K562 (cell line): ENCODE results near the gene DPP9. TPM values are rescaled to one million over a fixed set of nuclear protein-coding genes. Genes with fewer than 3 reads are reported as not detected.
A peak's percentile ranks its signal among the peaks of the same experiment; 100 is the strongest.

Source experiments
- ADNP ChIP-seq: fragments of 200-800 bp; sonication (Bioruptor generic); IDR thresholded peaks from 2 replicates; pipeline ENCODE4 v1.6.1; 2016; ENCODE audit warnings: missing genetic modification characterization, missing compliant biosample characterization
- BCLAF1 ChIP-seq, 2 experiments: fragments of 450-650 bp in 1 of 2; IDR thresholded peaks; 2 replicates each; pipeline ENCODE4 v1.6.1; 2011 to 2017; ENCODE audit warnings: low read depth in 2 of 2, antibody characterized with exemption in 1 of 2, borderline replicate concordance in 1 of 2, low read length in 1 of 2, mild to moderate bottlenecking in 1 of 2, mixed read lengths in 1 of 2; ENCODE audit not compliant: control insufficient read depth in 1 of 2
- ERF ChIP-seq: fragments of 450-650 bp; formaldehyde crosslinking; IDR thresholded peaks from 2 replicates; pipeline ENCODE4 v1.4.0; 2020; ENCODE audit warnings: mild to moderate bottlenecking, mixed read lengths
- MCM3 ChIP-seq: fragments of 450-650 bp; IDR thresholded peaks from 2 replicates; pipeline ENCODE4 v1.6.1; 2016
- MLLT1 ChIP-seq, 2 experiments: fragments of 450-650 bp; IDR thresholded peaks; 2 replicates each; pipeline ENCODE4 v1.6.1; 2016
- PTTG1 ChIP-seq: fragments of 450-650 bp; IDR thresholded peaks from 2 replicates; pipeline ENCODE4 v1.6.1; 2016; ENCODE audit warnings: low read depth, mild to moderate bottlenecking, missing genetic modification characterization, missing compliant biosample characterization
- SMAD2 ChIP-seq: fragments of 150-350 bp; IDR thresholded peaks from 2 replicates; pipeline ENCODE4 v1.6.1; 2014; ENCODE audit warnings: low read depth, mild to moderate bottlenecking, low read length
- ZKSCAN1 ChIP-seq: fragments of 150-350 bp; IDR thresholded peaks from 2 replicates; pipeline ENCODE4 v1.6.1; 2016; ENCODE audit warnings: low read depth, low read length
- ZNF12 ChIP-seq: sonication (generic); formaldehyde crosslinking; IDR thresholded peaks from 2 replicates; pipeline ENCODE4 v1.4.0; 2020; ENCODE audit warnings: mild to moderate bottlenecking, missing genetic modification reagents
- ZNF197 ChIP-seq: fragments of 200-800 bp; sonication (Bioruptor generic); IDR thresholded peaks from 2 replicates; pipeline ENCODE4 v1.6.1; 2016; ENCODE audit warnings: low read depth, missing genetic modification characterization, missing compliant biosample characterization
- ZNF324 ChIP-seq: fragments of 250-450 bp; sonication (Bioruptor Pico); IDR thresholded peaks from 2 replicates; pipeline ENCODE4 v1.4.0; 2020; ENCODE audit warnings: mild to moderate bottlenecking
- ZNF830 ChIP-seq: fragments of 250-450 bp; sonication (Bioruptor Pico); IDR thresholded peaks from 2 replicates; pipeline ENCODE4 v1.5.0; 2021; ENCODE audit warnings: mild to moderate bottlenecking
- polyA plus RNA-seq, 8 experiments: library from polyadenylated mRNA; depleted of rRNA in 4 of 8; stranded (reverse) in 5 of 8; unstranded in 3 of 8; fragments of >200 nt; fragmentation: Nextera tagmentation in 2 of 8; fragmentation: Illumina TruSeq in 1 of 8; extraction: Ambion mirVana in 2 of 8; extraction: Trizol in 1 of 8; gene quantifications; 2 replicates each; pipeline versions ENCODE4 v1.2.1 to v1.2.3, GENCODE V29; 2011 to 2014; ENCODE audit warnings: inconsistent platforms in 1 of 8, missing spikeins in 1 of 8
- total RNA-seq, 7 experiments: library from RNA; depleted of rRNA in 6 of 7; stranded (reverse); fragments of >200 nt in 6 of 7; fragmentation: Illumina TruSeq in 2 of 7; extraction: Trizol in 2 of 7; gene quantifications; 2 replicates each; pipeline versions ENCODE4 v1.2.1 to v1.2.3, GENCODE V29; 2011 to 2021; ENCODE audit warnings: low replicate concordance in 1 of 7
- TF ChIP-seq, protein P1 (sequence below): fragments of 250-450 bp; sonication (Bioruptor Pico); IDR thresholded peaks from 2 replicates; pipeline ENCODE4 v1.5.0; 2020; ENCODE audit warnings: mild to moderate bottlenecking
- TF ChIP-seq, protein P2 (sequence below), 2 experiments: fragments of 450-650 bp; IDR thresholded peaks; 2 replicates each; pipeline ENCODE4 v1.6.1; 2018; ENCODE audit warnings: mild to moderate bottlenecking in 2 of 2, low read depth in 1 of 2; ENCODE audit not compliant: partially characterized antibody in 2 of 2

The DPP9 gene
- total and polyA plus RNA-seq, 9 of the 15 experiments (the other 6 are each of a cell fraction or from before 2014, with no cell fraction given) = 0.90 to 66.7 (median 24.5) TPM

DNA sequence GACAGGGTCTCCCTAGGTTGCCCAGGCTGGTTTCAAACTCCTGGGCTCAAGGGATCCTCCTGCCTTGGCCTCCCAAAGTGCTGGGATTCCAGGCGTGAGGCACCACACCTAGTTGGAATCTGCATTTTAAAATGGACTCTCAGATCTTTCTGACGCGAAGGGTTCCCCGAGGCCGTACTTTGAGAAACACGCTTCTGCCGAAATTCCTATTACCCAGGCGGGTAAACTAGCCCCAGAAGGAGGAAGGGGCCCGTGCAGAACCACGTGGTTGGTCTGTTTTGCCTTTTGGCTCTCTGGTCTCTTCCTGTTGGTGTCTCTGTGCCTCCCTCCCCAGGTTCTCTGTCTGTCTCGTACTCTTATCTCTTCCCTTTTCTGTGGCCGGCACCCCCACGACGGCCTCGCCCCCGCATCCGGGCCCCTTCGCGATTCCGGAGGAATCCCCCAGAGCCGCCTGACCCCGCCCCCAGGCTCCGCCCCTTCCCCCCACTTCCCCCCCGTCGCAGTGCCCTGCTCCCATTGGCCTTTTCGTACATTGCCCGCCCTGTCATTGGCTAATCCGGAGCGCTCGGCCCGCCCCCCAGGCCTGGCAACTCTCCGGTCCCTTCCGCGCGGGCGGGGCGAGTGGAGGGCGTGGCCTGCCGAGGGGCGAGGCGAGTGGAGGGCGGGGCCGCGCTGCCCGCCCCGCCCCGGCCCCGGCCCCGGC, 84.7 kb downstream of the DPP9 start, which contains the start of gene TNFAIP8L1 (continued):
- TF ChIP-seq, protein P1, sequence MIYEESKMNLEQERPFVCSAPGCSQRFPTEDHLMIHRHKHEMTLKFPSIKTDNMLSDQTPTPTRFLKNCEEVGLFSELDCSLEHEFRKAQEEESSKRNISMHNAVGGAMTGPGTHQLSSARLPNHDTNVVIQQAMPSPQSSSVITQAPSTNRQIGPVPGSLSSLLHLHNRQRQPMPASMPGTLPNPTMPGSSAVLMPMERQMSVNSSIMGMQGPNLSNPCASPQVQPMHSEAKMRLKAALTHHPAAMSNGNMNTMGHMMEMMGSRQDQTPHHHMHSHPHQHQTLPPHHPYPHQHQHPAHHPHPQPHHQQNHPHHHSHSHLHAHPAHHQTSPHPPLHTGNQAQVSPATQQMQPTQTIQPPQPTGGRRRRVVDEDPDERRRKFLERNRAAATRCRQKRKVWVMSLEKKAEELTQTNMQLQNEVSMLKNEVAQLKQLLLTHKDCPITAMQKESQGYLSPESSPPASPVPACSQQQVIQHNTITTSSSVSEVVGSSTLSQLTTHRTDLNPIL (CRISPR knock-in tag) = no peak
- no peak for TF ChIP-seq ZNF12 (CRISPR knock-in tag)
- TF ChIP-seq ZNF324 (CRISPR knock-in tag) = no peak
- TF ChIP-seq ADNP (tag) = no peak
- TF ChIP-seq ERF = no peak
- no peak for TF ChIP-seq ZNF830 (CRISPR knock-in tag)
- no peak for TF ChIP-seq PTTG1
- no peak for TF ChIP-seq MLLT1 (IDR thresholded peaks at IDR 0.05)
- TF ChIP-seq, protein P2, sequence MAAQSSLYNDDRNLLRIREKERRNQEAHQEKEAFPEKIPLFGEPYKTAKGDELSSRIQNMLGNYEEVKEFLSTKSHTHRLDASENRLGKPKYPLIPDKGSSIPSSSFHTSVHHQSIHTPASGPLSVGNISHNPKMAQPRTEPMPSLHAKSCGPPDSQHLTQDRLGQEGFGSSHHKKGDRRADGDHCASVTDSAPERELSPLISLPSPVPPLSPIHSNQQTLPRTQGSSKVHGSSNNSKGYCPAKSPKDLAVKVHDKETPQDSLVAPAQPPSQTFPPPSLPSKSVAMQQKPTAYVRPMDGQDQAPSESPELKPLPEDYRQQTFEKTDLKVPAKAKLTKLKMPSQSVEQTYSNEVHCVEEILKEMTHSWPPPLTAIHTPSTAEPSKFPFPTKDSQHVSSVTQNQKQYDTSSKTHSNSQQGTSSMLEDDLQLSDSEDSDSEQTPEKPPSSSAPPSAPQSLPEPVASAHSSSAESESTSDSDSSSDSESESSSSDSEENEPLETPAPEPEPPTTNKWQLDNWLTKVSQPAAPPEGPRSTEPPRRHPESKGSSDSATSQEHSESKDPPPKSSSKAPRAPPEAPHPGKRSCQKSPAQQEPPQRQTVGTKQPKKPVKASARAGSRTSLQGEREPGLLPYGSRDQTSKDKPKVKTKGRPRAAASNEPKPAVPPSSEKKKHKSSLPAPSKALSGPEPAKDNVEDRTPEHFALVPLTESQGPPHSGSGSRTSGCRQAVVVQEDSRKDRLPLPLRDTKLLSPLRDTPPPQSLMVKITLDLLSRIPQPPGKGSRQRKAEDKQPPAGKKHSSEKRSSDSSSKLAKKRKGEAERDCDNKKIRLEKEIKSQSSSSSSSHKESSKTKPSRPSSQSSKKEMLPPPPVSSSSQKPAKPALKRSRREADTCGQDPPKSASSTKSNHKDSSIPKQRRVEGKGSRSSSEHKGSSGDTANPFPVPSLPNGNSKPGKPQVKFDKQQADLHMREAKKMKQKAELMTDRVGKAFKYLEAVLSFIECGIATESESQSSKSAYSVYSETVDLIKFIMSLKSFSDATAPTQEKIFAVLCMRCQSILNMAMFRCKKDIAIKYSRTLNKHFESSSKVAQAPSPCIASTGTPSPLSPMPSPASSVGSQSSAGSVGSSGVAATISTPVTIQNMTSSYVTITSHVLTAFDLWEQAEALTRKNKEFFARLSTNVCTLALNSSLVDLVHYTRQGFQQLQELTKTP (IDR thresholded peaks at IDR 0.05; ENCODE audit: low read depth in 1 of 2, partially characterized antibody in 2 of 2) = peak in 1 of 2 experiments; percentile 51
- TF ChIP-seq MCM3 = no peak
- TF ChIP-seq ZKSCAN1 = peak; percentile 59; the same call in 1 of the 2 replicates
- TF ChIP-seq BCLAF1 (IDR thresholded peaks at IDR 0.05; ENCODE audit: borderline replicate concordance in 1 of 2, control insufficient read depth in 1 of 2, low read depth in 2 of 2, low read length in 1 of 2) = no peak
- TF ChIP-seq ZNF197 (CRISPR knock-in tag) = no peak
- no peak for TF ChIP-seq SMAD2
